ENCODE data around the gene ZNF804A.
"Not testable (repeated sequence)": the region's sequence is repeated elsewhere in the genome, so short reads cannot be mapped to it uniquely, and the experiment has no call there.

ZNF804A gene

DNA sequence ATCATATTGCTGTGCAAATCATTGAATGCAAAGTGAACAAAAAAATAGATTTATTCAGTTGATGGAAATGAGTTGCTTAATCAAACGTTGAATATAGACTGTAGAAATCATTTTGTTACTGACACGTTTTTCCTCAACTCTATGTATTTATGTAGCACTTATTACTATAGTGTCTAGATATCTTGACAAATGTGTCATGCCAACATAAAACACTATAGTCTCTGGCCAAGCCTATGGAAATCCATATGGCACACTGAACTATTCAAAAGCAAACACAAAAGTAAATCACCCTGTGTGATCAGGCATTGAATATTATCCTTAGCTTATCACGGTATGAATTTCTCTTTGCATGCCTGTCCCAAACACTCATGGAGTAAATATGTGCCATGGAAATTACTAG lies 131.3 kb downstream of the ZNF804A start:
- no peak for DNase-seq

GRCh38 chr2:184730288-184730687 lies 132.0 kb downstream of the ZNF804A start:
- no peak for DNase-seq

DNA sequence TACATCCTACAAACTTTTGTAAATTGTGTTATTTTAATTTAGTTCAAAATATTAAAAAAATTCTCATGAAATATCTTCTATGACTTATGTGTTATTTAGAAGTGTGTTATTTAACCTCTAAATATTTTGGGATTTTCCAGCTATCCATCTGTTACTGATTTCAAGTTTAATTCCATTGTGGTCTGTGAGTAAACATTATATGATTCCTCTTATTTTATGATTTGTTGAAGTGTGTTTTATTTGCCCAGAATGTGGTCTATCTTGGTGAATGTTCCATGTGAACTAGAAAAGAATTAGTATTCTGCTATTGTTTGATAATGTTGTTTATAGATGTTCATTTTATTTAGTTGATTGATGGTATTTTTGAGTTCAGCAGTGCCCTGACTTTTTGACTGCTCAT lies 136.0 kb downstream of the ZNF804A start:
- no peak for DNase-seq

DNA sequence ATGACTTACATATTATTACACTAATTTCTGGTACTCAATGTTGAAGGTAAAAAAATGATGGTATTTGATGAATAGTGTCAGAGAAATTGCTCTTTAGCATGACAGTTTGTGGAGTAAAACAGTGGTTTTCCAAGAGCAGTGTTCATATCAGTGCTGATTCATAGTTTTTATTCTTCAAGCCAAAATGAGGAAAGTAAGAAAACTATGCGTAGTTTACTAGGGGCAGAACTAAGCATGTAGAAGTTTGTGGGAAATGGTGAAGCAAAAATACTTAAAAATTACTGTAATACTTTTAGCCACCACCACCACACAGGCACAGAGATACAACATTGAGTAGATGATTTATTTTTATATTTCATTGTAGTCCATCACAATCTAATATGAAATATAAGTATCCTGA lies 137.3 kb downstream of the ZNF804A start:
- DNase-seq: no peak

DNA sequence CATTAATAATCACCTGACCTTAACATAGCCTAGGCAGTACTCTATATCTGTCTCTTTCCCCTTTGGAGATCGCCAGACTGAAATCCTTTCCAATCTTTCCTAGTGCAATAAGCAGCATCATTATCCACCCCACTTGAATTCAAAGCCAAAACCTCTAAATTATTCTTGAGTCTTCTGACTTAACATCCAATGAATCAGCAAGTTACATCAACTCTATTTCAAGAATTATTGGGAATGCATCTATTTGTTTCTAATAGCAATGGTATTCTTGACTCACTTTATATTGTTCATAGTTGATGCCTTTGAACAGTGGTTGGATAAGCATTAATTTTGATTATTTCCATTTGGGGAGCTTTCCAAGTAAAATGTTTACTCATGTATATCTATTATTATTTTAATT lies 144.8 kb downstream of the ZNF804A start:
- DNase-seq: no peak

GRCh38 chr2:184756161-184756560 lies 157.8 kb downstream of the ZNF804A start:
- DNase-seq: no peak

GRCh38 chr2:184756885-184757284 lies 158.6 kb downstream of the ZNF804A start:
- no peak for DNase-seq

GRCh38 chr2:184759557-184760255 lies 161.4 kb downstream of the ZNF804A start:
- not testable (repeated sequence) for DNase-seq

DNA sequence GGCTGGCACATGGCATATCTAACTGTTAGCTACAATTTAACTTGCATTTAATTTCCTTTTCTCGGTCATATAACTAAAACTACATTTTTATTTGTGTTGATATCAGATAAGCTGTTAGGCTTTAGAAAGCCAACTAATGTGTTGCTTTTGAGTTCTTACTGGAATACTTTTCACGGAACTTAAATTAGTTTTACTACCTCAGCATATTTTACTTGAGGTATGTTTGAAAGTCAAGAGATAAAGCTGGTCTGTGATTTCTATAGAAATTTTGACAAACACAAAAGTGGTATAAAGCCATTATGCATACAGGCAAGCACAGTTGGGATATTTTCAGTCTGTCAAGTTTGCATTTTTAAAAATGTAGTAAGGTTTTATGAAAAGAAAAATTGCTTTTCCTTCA lies 162.6 kb downstream of the ZNF804A start:
- DNase-seq: no peak

- DNase-seq: no peak
These were observed 167.0 kb downstream of the ZNF804A start for GRCh38 chr2:184765112-184765895.

DNA sequence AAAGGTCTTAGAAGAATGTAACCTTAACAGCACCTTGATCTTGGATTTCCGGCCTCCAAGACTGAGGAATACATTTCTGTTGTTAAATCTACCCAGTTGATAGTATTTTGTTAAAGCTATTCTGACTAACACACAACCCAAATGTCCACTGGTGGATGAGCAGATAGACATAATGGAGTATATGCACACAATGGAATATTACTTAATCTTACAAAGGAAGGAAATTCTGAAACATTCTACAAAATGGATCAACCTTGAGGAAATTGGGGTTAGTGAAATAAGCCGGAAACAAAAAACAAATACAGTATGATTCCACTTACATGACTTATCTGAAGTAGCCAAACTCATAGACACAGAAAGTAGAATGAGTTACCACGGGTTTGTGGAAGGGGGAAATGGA lies 168.7 kb downstream of the ZNF804A start:
- no peak for DNase-seq

GRCh38 chr2:184769023-184769422 lies 170.7 kb downstream of the ZNF804A start:
- no peak for DNase-seq

GRCh38 chr2:184769686-184770085 lies 171.4 kb downstream of the ZNF804A start:
- DNase-seq: no peak

GRCh38 chr2:184779777-184780176 lies 181.4 kb downstream of the ZNF804A start:
- DNase-seq: no peak

DNA sequence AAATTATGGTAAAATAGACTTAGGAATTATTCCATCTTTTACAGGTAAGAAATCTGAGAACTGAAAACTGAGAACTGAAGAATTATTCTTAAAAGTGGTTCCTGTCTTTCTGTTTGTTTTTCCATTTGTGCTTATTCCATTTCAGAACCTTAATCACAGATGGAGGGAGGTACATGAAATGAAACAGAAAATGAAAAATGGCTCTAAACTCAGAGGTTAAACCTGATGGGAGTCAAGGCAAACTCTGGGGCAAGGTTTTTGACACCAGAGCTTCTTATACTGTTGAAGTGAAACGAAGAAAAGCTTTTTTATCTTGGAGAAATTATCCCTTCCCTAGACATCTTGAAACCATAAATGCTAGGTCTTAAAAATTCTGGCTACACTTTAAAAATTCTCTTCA lies 182.1 kb downstream of the ZNF804A start:
- DNase-seq: no peak

DNA sequence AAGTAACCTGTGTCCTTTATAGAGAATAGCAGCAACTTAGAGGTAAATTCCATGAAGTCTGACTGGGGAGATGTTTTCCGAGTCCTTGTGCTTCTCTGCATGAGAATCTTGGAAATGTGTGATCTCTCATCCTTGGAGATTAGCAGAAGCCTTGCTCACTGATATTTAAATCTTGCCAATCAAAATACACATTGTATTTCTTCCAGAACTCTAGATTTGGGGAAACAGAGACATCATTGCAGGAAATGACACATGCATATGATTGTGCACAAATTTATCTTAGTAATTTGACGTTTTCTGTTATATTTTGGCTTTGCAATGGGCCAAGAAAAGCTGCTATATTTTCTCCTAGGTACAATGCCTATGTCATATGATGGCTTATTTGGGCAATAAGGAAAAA lies 182.6 kb downstream of the ZNF804A start:
- no peak for DNase-seq

- DNase-seq: no peak
These were observed 185.2 kb downstream of the ZNF804A start for GRCh38 chr2:184783576-184783975.

DNA sequence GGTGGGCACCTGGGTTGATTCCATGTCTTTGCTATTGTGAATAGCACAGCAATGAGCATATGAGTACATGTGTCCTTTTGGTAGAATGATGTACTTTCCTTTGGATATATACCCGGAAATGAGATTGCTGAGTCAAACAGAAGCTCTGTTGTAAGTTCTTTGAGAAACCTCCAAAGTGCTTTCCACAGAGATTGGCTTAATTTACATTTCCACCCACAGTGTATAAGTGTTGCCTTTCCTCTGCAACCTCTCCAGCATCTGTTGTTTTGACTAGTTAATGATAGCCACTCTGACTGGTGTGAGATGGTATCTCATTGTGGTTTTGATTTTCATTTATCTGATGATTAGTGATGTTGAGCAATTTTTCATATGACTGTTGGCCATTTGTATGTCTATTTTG lies 194.8 kb downstream of the ZNF804A start:
- DNase-seq: no peak

DNA sequence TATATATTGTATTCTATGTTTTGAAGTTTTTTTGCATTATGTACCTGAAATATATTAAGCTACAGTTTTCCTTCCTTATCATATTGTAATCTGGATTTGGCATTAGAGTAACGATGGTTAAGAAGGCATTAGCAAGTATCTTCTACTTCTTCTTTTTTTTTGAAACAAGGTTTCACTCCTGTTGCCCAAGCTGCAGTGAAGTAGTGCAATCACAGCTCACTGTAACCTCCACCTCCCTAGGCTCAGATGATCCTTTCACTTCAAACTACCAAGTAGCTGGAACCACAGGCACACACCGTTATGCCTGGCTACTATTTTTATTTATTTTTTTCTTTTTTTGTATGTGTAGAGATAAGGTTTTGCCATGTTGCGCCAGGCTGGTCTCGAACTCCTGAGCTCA lies 201.1 kb downstream of the ZNF804A start:
- no peak for DNase-seq

GRCh38 chr2:184814421-184814820 lies 216.1 kb downstream of the ZNF804A start:
- DNase-seq: no peak

- DNase-seq: no peak
These were observed 217.5 kb downstream of the ZNF804A start for GRCh38 chr2:184815824-184816223.

GRCh38 chr2:184824597-184824996 lies 226.3 kb downstream of the ZNF804A start:
- no peak for DNase-seq

DNA sequence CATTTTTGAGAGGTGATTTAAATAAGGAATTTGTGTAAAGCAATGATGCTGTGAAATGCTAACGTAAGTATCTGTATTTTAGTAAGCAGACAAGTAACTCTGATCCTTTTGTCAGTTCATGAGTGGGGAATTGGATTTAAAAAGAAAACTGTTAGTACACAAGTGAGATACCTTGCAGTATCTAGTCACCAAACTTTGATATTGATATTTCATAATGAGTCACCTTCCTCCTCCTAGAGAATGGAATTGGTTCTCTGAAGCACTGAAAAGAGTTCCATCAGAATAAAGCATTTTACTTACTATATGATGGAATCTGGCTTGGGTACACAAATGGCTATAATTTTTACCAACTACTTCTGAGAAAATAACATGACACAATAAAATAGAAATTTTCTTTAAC lies 232.2 kb downstream of the ZNF804A start:
- no peak for DNase-seq

DNA sequence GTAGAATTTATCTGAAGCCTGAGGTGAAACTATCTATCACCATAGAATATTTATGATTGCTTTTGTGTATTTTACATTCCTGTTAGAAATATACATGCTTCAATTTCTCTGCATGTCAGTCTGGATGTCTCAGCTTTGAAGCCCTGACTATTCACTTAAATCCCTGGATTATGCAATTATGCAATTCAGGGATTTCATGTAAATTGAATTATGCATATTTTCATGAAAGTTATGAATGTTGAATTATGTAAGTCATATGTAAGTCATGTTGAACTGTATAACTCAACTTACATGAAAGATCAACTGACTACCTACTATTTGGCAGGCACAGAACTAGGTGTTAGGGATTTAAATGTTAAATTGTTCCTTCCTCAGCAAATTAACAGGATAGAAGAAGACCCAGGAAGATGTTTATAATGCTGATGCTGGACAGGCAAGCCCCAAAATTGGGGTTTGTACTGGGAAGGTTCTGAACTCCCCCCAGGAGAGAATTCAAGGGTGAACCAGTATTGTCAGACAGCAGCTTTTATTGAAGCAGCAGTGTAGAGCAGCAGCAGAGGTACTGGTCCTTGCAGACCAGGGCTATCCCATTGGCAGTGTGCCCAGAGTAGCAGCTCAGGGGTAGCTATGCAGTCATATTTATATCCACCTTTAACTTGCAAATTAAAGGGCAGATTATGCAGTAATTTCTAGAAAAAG lies 236.5 kb downstream of the ZNF804A start:
- no peak for DNase-seq
